ENCODE measurements around the gene ADAMTS19. TPM values are rescaled to one million over a fixed set of nuclear protein-coding genes. Genes with fewer than 3 reads are reported as not detected.

ADAMTS19 gene
- total RNA-seq, 6 experiments from 2014 or later = not detected

GRCh38 chr5:129609710-129610109 is 149.6 kb downstream of the ADAMTS19 start:
- TF ChIP-seq, protein P1, sequence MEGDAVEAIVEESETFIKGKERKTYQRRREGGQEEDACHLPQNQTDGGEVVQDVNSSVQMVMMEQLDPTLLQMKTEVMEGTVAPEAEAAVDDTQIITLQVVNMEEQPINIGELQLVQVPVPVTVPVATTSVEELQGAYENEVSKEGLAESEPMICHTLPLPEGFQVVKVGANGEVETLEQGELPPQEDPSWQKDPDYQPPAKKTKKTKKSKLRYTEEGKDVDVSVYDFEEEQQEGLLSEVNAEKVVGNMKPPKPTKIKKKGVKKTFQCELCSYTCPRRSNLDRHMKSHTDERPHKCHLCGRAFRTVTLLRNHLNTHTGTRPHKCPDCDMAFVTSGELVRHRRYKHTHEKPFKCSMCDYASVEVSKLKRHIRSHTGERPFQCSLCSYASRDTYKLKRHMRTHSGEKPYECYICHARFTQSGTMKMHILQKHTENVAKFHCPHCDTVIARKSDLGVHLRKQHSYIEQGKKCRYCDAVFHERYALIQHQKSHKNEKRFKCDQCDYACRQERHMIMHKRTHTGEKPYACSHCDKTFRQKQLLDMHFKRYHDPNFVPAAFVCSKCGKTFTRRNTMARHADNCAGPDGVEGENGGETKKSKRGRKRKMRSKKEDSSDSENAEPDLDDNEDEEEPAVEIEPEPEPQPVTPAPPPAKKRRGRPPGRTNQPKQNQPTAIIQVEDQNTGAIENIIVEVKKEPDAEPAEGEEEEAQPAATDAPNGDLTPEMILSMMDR (IDR thresholded peaks at IDR 0.05) = no peak
- Mint-ChIP-seq H3K4me3 (no peak overlapping the region), H3K36me3 (ENCODE audit: low read depth) (no peaks in the 10 kb centered on the region), H3K9me3 (peaks cover 27% of the 10 kb centered on the region), H3K27ac (no peak overlapping the region), H3K4me1 (ENCODE audit: low read depth) (no peaks in the 10 kb centered on the region), H3K27me3 (ENCODE audit: insufficient read depth) (no peaks in the 10 kb centered on the region)
- DNase-seq = no peak

DNA sequence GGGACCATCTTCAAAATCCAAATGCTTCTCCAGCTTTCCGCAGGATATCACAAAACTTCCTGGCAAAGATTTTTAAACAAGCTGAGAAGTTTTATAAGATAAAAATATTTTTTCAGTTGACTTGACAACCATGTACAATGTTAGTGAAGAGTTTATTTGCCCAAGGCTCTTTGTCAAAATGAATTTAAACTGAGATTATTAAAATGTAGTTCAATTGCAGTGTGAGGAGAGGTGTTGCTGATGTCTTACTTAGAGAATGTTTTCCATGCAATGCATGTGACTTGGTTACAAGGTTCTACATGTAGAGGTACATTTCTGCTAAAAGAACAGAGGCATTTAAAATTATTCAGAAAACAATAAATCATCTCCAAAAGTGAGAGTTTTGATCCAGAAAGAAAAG is 156.4 kb downstream of the ADAMTS19 start:
- TF ChIP-seq, protein P1 (IDR thresholded peaks at IDR 0.05) = no peak
- Mint-ChIP-seq H3K27me3 (ENCODE audit: insufficient read depth) (no peaks in the 10 kb centered on the region), H3K4me3 (no peak overlapping the region), H3K9me3 (peaks cover 23% of the 10 kb centered on the region), H3K36me3 (ENCODE audit: low read depth) (no peaks in the 10 kb centered on the region), H3K4me1 (ENCODE audit: low read depth) (no peaks in the 10 kb centered on the region), H3K27ac (no peak overlapping the region)
- no peak for DNase-seq

DNA sequence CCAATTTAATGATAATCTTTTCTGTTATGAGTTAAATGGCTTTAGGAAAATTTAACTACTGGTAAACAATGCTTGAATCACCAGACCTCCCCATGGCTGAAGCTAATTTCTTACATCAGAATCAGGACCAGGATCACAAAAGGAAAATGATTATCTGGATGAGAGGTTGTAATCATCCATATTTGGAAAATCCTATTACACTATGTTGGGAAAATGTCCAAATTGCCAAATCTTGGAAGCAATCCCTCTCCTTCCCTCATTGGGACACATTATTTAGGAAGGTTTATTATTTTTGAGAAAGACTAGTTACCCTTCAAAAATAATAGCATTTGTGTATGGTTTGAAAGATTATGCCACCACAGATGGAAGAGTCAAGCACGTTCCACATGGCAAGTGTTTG is 157.1 kb downstream of the ADAMTS19 start:
- no peak overlapping the region for H3K4me3 Mint-ChIP-seq
- TF ChIP-seq, protein P1 (IDR thresholded peaks at IDR 0.05) = no peak
- DNase-seq = no peak
- H3K9me3 Mint-ChIP-seq = peaks cover 21% of the 10 kb centered on the region
- H3K36me3 Mint-ChIP-seq (ENCODE audit: low read depth) = no peaks in the 10 kb centered on the region
- no peak overlapping the region for H3K27ac Mint-ChIP-seq
- no peaks in the 10 kb centered on the region for H3K4me1 Mint-ChIP-seq (ENCODE audit: low read depth)
- H3K27me3 Mint-ChIP-seq (ENCODE audit: insufficient read depth) = no peaks in the 10 kb centered on the region

DNA sequence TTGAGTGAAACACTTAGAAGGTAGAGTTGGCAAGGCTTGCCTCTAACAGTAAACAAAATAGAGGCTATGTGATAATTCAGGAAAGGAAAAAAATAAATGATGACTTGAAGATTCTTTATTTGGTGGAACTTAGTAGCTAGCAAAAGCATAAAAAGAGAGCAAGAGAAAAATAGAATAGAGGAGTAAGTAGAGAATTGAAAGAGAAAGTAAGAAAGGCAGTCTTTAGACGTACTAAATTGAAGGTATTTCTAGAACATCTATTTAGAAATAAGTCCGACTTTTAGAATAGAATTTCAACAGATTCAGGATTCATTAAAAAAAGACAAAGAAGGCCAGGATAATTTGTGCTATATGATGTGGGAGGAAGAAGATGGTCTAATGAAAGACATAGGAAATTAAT is 159.7 kb downstream of the ADAMTS19 start:
- Mint-ChIP-seq H3K27me3 (ENCODE audit: insufficient read depth) (no peaks in the 10 kb centered on the region), H3K4me3 (no peak overlapping the region), H3K27ac (no peak overlapping the region), H3K4me1 (ENCODE audit: low read depth) (no peaks in the 10 kb centered on the region), H3K9me3 (peaks cover 19% of the 10 kb centered on the region), H3K36me3 (ENCODE audit: low read depth) (no peaks in the 10 kb centered on the region)
- TF ChIP-seq, protein P1 (IDR thresholded peaks at IDR 0.05) = no peak
- DNase-seq = no peak

DNA sequence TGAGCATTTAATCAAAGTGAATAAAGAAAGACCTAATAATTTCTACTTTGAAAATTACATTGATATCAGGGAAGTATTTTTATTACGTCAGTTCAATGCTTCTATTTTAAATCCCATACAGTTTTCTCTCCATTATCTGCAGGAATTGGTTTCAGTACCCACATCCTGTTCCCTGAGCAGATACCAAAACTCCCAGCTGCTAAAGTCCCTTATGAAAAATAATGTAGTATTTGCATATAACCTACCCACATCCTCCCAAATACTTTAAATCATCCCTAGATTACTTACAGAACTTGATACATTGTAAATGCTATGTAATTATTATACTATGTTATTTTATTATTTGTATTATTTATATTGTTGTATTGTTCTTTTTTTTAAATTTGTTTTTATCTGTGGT is 162.4 kb downstream of the ADAMTS19 start:
- TF ChIP-seq, protein P1 (IDR thresholded peaks at IDR 0.05) = no peak
- Mint-ChIP-seq H3K27me3 (ENCODE audit: insufficient read depth) (no peaks in the 10 kb centered on the region), H3K9me3 (peaks cover 26% of the 10 kb centered on the region), H3K36me3 (ENCODE audit: low read depth) (no peaks in the 10 kb centered on the region), H3K4me1 (ENCODE audit: low read depth) (no peaks in the 10 kb centered on the region), H3K4me3 (no peak overlapping the region), H3K27ac (no peak overlapping the region)
- DNase-seq = no peak

DNA sequence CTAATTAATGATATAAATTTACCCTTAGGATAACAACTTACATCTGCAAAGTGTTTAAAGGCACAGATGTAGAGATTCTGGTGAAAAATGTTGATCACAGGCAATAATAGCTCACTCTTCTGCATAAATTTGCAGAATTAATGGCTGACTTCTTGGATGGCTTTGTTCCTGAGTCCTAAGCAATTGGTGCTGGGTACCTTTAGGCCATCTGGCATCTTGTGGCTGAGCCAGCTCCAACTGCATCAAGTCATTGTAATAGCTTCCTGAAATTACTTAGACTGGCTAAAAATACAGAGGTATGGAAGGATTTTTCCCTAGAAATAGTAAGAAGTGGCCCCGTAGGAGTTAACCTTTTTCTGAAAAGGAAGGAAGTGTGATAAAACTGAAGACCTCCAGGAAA is 169.5 kb downstream of the ADAMTS19 start:
- no peak overlapping the region for H3K4me3 Mint-ChIP-seq
- H3K9me3 Mint-ChIP-seq = peaks cover 25% of the 10 kb centered on the region
- H3K36me3 Mint-ChIP-seq (ENCODE audit: low read depth) = no peaks in the 10 kb centered on the region
- no peak overlapping the region for H3K27ac Mint-ChIP-seq
- no peaks in the 10 kb centered on the region for H3K4me1 Mint-ChIP-seq (ENCODE audit: low read depth)
- H3K27me3 Mint-ChIP-seq (ENCODE audit: insufficient read depth) = no peaks in the 10 kb centered on the region
- no peak for DNase-seq
- TF ChIP-seq, protein P1 (IDR thresholded peaks at IDR 0.05) = no peak
